Spinal cord (tissue), 10 donors: ENCODE results near the gene PCNX1. TPM values are rescaled to one million over a fixed set of nuclear protein-coding genes. Genes with fewer than 3 reads are reported as not detected.
"Not testable (repeated sequence)": the region's sequence is repeated elsewhere in the genome, so short reads cannot be mapped to it uniquely, and the experiment has no call there.

Experiments used
- DNase-seq, 6 donors: peaks; one replicate each; pipeline versions ENCODE4 v3.0.0 to v3.0.0-alpha.2; 2013 to 2015; ENCODE audit warnings: low spot score in 6 of 6, low read depth in 4 of 6
- H3K27ac ChIP-seq: one replicate; pipeline ENCODE4 v1.5.1; 2013; ENCODE audit warnings: low read depth, low read length, control low read depth
- H3K27me3 ChIP-seq: one replicate; pipeline ENCODE4 v1.6.1; 2013; ENCODE audit warnings: low read length; ENCODE audit not compliant: control insufficient read depth, insufficient read depth
- H3K36me3 ChIP-seq: one replicate; pipeline ENCODE4 v1.6.1; 2013; ENCODE audit warnings: low read length; ENCODE audit not compliant: control insufficient read depth, insufficient read depth
- H3K4me1 ChIP-seq: one replicate; pipeline ENCODE4 v1.6.1; 2013; ENCODE audit warnings: low read length; ENCODE audit not compliant: control insufficient read depth, insufficient read depth
- H3K4me3 ChIP-seq: one replicate; pipeline ENCODE4 v1.5.1; 2013; ENCODE audit warnings: low read depth, low read length, control low read depth
- H3K9me3 ChIP-seq: one replicate; pipeline ENCODE4 v1.6.1; 2013; ENCODE audit warnings: low read length; ENCODE audit not compliant: control insufficient read depth, insufficient read depth
- WGBS: methylation state at CpG from one replicate; pipeline ENCODE4 v1.1.5; 2013; ENCODE audit warnings: missing lambda C conversion rate; ENCODE audit not compliant: insufficient coverage; 5-methylcytosine and 5-hydroxymethylcytosine counted together
- polyA plus RNA-seq, 2 donors: library from polyadenylated mRNA; unstranded; fragments of 120-200 nt; gene quantifications; one replicate each; pipeline ENCODE4 v1.2.1, GENCODE V29; 2013; ENCODE audit not compliant: insufficient read length in 2 of 2
- total RNA-seq, 2 donors: library from RNA; depleted of rRNA in 1 of 2; stranded (reverse); fragments of 120-200 nt in 1 of 2; fragments of >200 nt in 1 of 2; gene quantifications; one replicate each; pipeline versions ENCODE4 v1.2.3 to v1.2.4, GENCODE V29; 2013 to 2014
- donor health status: healthy.

PCNX1 gene
- total and polyA plus RNA-seq, 4 donors: 30.8 to 140 (median 47.0) TPM

DNA sequence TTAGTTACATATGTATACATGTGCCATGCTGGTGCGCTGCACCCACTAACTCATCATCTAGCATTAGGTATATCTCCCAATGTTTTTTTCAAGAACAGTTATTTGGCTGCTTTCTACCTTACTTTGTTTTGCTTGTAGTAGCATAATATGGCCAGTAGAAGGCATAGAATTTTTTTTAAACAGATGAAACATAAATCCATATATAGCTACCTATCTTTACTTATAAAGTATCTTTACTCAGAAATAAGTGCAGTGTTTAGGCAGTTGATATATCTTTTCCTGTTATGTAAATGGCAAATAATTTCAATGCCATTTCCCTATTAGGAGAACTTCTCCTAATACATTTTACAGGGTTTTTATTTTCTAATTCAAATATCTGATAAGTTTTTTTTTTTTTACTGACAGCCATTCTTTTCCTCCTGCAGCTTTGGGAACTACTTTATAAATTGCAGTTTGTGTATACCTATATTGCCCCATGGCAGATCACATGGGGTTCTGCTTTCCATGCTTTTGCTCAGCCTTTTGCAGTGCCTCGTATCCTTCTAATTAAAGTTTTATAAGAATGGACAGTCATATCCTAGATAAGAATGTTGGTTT, 143.1 kb downstream of the PCNX1 start:
- no peak for DNase-seq
- Histone ChIP-seq H3K4me1 (no peaks in the 10 kb centered on the region), H3K27ac (no peak overlapping the region), H3K36me3 (peaks cover 5% of the 10 kb centered on the region), H3K9me3 (no peaks in the 10 kb centered on the region), H3K27me3 (no peaks in the 10 kb centered on the region), H3K4me3 (no peak overlapping the region)
- WGBS: no CpG with 5 or more reads among the region's 2 CpGs

DNA sequence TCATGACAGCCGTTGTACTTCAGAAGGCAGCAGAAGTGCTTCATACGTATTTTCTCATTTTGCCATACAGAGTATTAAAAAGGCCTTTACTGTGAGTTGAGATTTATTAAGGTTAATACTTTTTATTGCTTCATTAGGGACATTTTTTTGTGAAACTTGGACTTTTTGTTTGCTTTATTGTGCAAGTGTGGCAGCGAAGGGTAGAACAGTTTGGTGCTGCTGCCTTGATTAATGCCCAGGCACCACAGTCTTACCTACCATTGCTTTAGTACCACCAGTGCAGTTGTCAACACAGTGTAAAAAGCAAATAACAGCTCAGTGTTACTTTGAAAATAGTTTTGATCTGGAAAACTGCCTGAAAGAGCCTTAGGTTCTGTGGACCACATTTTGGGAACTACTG, 147.4 kb downstream of the PCNX1 start:
- no peaks in the 10 kb centered on the region for H3K4me1 ChIP-seq
- no CpG with 5 or more reads among the region's 3 CpGs for WGBS
- no peak overlapping the region for H3K4me3 ChIP-seq
- H3K27ac ChIP-seq: no peak overlapping the region
- DNase-seq: no peak
- no peaks in the 10 kb centered on the region for H3K9me3 ChIP-seq
- H3K27me3 ChIP-seq: no peaks in the 10 kb centered on the region
- peaks cover 11% of the 10 kb centered on the region for H3K36me3 ChIP-seq

DNA sequence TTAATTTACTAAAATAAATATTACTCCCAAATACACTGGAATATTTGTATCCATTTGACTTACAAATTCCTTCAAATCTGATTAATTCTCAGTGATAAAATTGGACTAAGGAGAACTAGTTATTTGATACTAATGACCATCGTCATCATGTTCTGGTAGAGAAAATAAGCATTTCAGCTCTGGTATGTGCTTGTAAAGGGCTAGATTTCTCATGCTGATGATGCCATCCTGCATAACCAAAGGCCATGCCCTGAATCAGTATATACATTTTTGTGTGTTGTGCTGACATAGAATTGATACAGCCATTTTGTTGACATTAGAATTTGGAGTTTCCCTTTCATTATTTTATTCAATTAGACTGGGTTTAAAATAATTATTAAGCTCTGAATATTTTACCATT, 148.9 kb downstream of the PCNX1 start:
- no peak overlapping the region for H3K27ac ChIP-seq
- H3K27me3 ChIP-seq: no peaks in the 10 kb centered on the region
- H3K9me3 ChIP-seq: no peaks in the 10 kb centered on the region
- H3K4me3 ChIP-seq: no peak overlapping the region
- 100% methylated on average over 1 of the region's 1 CpG for WGBS
- DNase-seq: no peak
- H3K36me3 ChIP-seq: peaks cover 11% of the 10 kb centered on the region
- H3K4me1 ChIP-seq: no peaks in the 10 kb centered on the region

DNA sequence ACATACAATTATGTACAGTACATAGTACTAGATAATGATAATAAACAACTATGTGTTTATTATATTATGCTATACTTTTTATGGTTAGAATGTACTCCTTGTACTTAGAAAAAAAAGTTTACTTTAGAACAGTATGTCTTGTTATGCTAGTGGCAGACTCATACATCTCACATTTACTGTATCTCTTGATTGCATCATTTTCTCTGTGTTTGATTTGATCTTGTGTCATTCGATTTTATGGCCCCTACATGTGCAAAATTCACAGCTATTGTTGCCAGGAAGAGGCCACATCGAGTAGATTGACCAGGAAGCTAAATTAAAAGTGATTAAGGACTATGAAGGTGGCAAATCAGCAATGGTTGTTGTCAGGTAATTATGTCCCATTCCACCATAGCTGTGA, 153.0 kb downstream of the PCNX1 start:
- Histone ChIP-seq H3K4me1 (no peaks in the 10 kb centered on the region), H3K27me3 (no peaks in the 10 kb centered on the region), H3K9me3 (no peaks in the 10 kb centered on the region), H3K4me3 (no peak overlapping the region), H3K36me3 (peaks cover 6% of the 10 kb centered on the region), H3K27ac (no peak overlapping the region)
- DNase-seq: no peak
- 71% methylated on average over 1 of the region's 2 CpGs for WGBS

DNA sequence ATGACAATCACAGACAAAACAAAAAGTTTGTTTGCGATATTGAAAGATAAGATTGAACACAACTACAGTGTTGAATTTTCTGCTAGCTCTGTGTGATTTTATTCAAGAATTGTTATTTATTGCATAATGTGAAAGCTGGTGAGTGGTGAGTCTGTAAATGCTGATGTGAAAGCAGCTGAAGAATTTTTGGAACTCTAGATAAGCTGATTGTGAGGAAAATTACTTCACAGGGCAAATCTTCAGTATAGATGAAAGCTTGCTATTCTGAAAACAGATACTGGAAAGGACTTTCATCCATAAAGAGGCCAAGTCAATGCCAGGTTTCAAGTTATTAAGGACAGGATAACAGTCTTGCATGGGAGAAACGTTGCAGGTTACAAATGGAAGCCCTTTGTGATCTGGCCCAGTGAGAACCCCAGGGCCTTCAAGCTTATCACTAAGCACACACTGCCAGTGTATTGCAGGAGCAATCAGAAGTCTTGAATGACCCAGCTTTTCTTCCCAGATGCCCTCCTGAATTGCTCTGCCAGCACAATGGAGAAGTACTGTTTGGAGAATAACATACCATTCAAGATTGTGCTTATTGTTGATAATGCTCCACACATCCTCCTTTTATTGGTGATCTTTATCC, 153.7 kb downstream of the PCNX1 start:
- Histone ChIP-seq H3K36me3 (peaks cover 6% of the 10 kb centered on the region), H3K4me1 (no peaks in the 10 kb centered on the region), H3K27ac (no peak overlapping the region), H3K4me3 (no peak overlapping the region), H3K9me3 (no peaks in the 10 kb centered on the region), H3K27me3 (no peaks in the 10 kb centered on the region)
- no peak for DNase-seq
- 60% methylated on average over 1 of the region's 2 CpGs for WGBS

DNA sequence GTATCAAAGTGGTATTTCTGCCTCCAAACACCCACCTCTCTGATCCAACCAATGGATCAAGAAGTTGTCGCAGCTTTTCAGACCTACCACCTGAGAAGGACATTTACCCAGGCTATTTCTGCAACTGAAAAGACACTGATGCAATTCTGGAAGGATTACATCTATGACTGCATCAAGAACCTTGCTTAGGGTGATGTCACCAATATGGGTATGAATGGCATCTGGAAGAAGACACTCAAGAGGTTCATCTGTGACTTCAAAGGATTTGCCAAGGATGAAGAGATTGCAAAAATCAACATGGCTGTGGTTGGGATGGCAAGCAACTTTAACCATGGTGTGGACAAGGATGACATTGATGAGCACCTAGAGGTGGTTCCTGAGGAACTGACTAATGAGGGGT, 154.2 kb downstream of the PCNX1 start:
- H3K9me3 ChIP-seq: no peaks in the 10 kb centered on the region
- H3K4me3 ChIP-seq: no peak overlapping the region
- peaks cover 6% of the 10 kb centered on the region for H3K36me3 ChIP-seq
- H3K4me1 ChIP-seq: no peaks in the 10 kb centered on the region
- WGBS: no CpG with 5 or more reads among the region's 1 CpG
- no peaks in the 10 kb centered on the region for H3K27me3 ChIP-seq
- no peak overlapping the region for H3K27ac ChIP-seq
- no peak for DNase-seq

DNA sequence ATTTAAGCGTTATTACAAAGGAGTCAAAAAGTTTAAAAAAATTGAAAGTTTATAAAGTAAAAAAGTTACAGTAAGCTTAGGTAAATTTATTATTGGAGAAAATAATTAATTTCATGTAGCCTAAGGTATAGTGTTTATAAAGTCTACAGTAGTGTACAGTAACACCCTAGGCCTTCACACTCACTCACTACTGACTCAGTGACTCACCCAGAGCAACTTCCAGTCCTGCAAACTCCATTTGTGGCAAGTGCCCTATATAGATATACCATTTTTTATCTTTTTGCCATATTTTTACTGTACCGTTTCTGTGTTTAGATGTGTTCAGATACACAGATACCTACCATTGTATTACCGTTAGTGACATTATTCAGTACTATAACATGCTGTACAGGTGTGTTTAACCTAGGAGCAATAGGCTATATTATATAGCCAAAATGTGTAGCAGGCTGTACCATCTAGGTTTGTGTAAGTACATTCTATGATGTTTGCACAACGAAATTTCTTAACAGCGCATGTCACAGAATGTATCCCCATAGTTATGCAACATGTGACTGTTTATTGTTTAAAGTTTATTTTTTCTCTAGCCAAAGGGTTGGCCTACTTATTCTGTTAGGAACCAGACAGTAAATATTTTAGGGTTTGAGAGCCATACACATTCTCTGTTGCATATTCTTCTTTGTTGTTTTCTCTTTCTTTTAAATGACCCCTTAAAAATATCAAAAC, 155.5 kb downstream of the PCNX1 start:
- WGBS: no CpG with 5 or more reads among the region's 5 CpGs
- Histone ChIP-seq H3K4me3 (no peak overlapping the region), H3K9me3 (no peaks in the 10 kb centered on the region), H3K36me3 (peaks cover 4% of the 10 kb centered on the region), H3K27ac (no peak overlapping the region), H3K4me1 (no peaks in the 10 kb centered on the region), H3K27me3 (no peaks in the 10 kb centered on the region)
- no peak for DNase-seq

DNA sequence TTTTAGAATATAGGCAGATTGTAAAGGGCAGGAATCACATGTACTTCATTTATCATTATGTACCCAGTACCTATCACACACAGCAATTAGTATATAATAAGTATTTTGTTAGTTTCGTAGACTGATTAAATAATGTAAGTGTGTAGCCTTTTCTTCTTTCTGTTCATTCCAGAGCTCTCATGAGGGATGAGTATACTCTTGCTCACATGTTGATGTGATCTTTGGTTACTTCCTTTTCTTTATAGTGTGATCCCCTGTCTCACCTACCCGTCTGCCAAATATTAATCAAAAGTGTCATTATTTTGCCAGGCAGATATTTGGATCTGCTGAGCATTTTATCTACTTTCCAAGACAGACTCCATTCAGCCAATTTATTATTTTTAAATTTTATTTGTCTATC, 156.1 kb downstream of the PCNX1 start:
- no peak for DNase-seq
- Histone ChIP-seq H3K4me3 (no peak overlapping the region), H3K36me3 (peaks cover 4% of the 10 kb centered on the region), H3K27me3 (no peaks in the 10 kb centered on the region), H3K27ac (no peak overlapping the region), H3K4me1 (no peaks in the 10 kb centered on the region), H3K9me3 (no peaks in the 10 kb centered on the region)
- WGBS: no CpG with 5 or more reads among the region's 2 CpGs

DNA sequence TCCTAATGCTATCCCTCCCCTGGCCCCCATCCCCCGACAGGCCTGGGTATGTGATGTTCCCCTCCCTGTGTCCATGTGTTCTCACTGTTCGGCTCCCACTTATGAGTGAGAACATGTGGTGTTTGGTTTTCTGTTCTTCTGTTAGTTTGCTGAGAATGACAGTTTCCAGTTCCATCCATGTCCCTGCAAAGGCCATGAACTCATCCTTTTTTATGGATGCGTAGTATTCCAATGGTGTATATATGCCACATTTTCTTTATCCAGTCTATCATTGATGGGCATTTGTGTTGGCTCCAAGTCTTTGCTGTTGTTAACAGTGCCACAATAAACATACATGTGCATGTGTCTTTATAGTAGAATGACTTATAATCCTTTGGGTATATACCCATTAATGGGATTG, 157.5 kb downstream of the PCNX1 start:
- H3K27ac ChIP-seq, DNase-seq, H3K36me3 ChIP-seq, H3K4me3 ChIP-seq, H3K9me3 ChIP-seq, H3K27me3 ChIP-seq, H3K4me1 ChIP-seq: not testable (repeated sequence)
- WGBS: no CpG with 5 or more reads among the region's 3 CpGs

DNA sequence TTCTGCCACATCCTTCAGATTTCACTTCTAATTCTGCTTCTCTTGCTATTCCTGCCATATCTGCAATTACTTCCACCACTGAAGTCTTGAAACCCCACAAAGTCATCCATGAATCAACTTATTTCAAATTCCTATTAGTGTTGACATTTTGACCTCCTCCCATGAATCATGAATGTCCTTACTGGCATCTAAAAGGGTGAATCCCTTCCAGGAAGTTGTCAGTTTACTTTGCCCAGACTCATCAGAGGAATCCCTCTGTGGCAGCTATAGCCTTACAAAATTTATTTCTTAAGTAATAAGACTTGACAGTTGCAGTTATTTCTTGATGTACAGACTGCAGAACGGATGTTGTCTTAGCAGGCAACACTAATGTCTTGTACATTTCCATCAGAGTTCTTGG, 162.9 kb downstream of the PCNX1 start:
- no peak overlapping the region for H3K27ac ChIP-seq
- no peak overlapping the region for H3K4me3 ChIP-seq
- no peak for DNase-seq
- peaks cover 18% of the 10 kb centered on the region for H3K36me3 ChIP-seq
- H3K9me3 ChIP-seq: no peaks in the 10 kb centered on the region
- H3K27me3 ChIP-seq: no peaks in the 10 kb centered on the region
- WGBS: 100% methylated on average over 1 of the region's 1 CpG
- H3K4me1 ChIP-seq: no peaks in the 10 kb centered on the region
